ENCODE measurements around the gene MBTPS1. TPM values are rescaled to one million over a fixed set of nuclear protein-coding genes. Genes with fewer than 3 reads are reported as not detected.
A peak's percentile ranks its signal among the peaks of the same experiment; 100 is the strongest.

The MBTPS1 gene
- total and polyA plus RNA-seq, 9 of the 15 experiments (the other 6 are each of a cell fraction or from before 2014, with no cell fraction given): 2.8 to 57.6 (median 43.8) TPM

- TF ChIP-seq, protein P1, sequence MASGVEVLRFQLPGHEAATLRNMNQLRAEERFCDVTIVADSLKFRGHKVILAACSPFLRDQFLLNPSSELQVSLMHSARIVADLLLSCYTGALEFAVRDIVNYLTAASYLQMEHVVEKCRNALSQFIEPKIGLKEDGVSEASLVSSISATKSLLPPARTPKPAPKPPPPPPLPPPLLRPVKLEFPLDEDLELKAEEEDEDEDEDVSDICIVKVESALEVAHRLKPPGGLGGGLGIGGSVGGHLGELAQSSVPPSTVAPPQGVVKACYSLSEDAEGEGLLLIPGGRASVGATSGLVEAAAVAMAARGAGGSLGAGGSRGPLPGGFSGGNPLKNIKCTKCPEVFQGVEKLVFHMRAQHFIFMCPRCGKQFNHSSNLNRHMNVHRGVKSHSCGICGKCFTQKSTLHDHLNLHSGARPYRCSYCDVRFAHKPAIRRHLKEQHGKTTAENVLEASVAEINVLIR (CRISPR knock-in tag; IDR thresholded peaks at IDR 0.05): no peak
- TF ChIP-seq, protein P2, sequence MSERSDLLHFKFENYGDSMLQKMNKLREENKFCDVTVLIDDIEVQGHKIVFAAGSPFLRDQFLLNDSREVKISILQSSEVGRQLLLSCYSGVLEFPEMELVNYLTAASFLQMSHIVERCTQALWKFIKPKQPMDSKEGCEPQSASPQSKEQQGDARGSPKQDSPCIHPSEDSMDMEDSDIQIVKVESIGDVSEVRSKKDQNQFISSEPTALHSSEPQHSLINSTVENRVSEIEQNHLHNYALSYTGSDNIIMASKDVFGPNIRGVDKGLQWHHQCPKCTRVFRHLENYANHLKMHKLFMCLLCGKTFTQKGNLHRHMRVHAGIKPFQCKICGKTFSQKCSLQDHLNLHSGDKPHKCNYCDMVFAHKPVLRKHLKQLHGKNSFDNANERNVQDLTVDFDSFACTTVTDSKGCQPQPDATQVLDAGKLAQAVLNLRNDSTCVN (CRISPR knock-in tag; IDR thresholded peaks at IDR 0.05): peak; percentile 90
- no peak for TF ChIP-seq RBM39 (optimal IDR thresholded peaks at IDR 0.05; ENCODE audit: low read depth, low read length)
- peak; percentile 27 to 45; a peak in 2 of 4 replicates for TF ChIP-seq NRF1 (conservative IDR thresholded peaks at IDR 0.05 in 1 of 2, IDR thresholded peaks at IDR 0.05 in 1 of 2)
- no peak for TF ChIP-seq FOXA1 (IDR thresholded peaks at IDR 0.05; ENCODE audit: borderline replicate concordance)
- TF ChIP-seq SIRT6 (IDR thresholded peaks at IDR 0.05; ENCODE audit: low read depth, low read length): no peak
- TF ChIP-seq JUND (IDR thresholded peaks at IDR 0.05; ENCODE audit: borderline replicate concordance, low read depth, low read length): peak; percentile 73; the same call in 1 of the 2 replicates
- peak; percentile 74; the same call in 2 of the 3 replicates for TF ChIP-seq JUND (tag; IDR thresholded peaks at IDR 0.05; ENCODE audit: borderline replicate concordance, low read depth, low read length)
- TF ChIP-seq, protein P3, sequence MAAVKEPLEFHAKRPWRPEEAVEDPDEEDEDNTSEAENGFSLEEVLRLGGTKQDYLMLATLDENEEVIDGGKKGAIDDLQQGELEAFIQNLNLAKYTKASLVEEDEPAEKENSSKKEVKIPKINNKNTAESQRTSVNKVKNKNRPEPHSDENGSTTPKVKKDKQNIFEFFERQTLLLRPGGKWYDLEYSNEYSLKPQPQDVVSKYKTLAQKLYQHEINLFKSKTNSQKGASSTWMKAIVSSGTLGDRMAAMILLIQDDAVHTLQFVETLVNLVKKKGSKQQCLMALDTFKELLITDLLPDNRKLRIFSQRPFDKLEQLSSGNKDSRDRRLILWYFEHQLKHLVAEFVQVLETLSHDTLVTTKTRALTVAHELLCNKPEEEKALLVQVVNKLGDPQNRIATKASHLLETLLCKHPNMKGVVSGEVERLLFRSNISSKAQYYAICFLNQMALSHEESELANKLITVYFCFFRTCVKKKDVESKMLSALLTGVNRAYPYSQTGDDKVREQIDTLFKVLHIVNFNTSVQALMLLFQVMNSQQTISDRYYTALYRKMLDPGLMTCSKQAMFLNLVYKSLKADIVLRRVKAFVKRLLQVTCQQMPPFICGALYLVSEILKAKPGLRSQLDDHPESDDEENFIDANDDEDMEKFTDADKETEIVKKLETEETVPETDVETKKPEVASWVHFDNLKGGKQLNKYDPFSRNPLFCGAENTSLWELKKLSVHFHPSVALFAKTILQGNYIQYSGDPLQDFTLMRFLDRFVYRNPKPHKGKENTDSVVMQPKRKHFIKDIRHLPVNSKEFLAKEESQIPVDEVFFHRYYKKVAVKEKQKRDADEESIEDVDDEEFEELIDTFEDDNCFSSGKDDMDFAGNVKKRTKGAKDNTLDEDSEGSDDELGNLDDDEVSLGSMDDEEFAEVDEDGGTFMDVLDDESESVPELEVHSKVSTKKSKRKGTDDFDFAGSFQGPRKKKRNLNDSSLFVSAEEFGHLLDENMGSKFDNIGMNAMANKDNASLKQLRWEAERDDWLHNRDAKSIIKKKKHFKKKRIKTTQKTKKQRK (IDR thresholded peaks at IDR 0.05; ENCODE audit: borderline replicate concordance, low read depth, low read length): no peak
- no peak for TF ChIP-seq PTRF (tag; IDR thresholded peaks at IDR 0.05)
- TF ChIP-seq NCOA4 (IDR thresholded peaks at IDR 0.05; ENCODE audit: partially characterized antibody): no peak
- TF ChIP-seq XRCC3 (IDR thresholded peaks at IDR 0.05): no peak
- no peak for TF ChIP-seq BRCA1 (IDR thresholded peaks at IDR 0.05)
- no peak for TF ChIP-seq BRCA1 (CRISPR knock-in tag; IDR thresholded peaks at IDR 0.05)
- TF ChIP-seq BHLHE40 (IDR thresholded peaks at IDR 0.05; ENCODE audit: low read length): peak; percentile 94
- TF ChIP-seq ZNF444 (CRISPR knock-in tag; IDR thresholded peaks at IDR 0.05): no peak
- TF ChIP-seq FOXK1 (CRISPR knock-in tag; IDR thresholded peaks at IDR 0.05; ENCODE audit: borderline replicate concordance): no peak
- TF ChIP-seq, protein P4, sequence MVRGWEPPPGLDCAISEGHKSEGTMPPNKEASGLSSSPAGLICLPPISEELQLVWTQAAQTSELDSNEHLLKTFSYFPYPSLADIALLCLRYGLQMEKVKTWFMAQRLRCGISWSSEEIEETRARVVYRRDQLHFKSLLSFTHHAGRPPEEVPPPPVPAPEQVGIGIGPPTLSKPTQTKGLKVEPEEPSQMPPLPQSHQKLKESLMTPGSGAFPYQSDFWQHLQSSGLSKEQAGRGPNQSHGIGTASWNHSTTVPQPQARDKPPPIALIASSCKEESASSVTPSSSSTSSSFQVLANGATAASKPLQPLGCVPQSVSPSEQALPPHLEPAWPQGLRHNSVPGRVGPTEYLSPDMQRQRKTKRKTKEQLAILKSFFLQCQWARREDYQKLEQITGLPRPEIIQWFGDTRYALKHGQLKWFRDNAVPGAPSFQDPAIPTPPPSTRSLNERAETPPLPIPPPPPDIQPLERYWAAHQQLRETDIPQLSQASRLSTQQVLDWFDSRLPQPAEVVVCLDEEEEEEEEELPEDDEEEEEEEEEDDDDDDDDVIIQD (CRISPR knock-in tag; IDR thresholded peaks at IDR 0.05): peak; percentile 80; the same call in 1 of the 2 replicates
Observed at GRCh38 chr16:84138824-84139627, 22.3 kb upstream of the MBTPS1 start (continued).
